GM19351 (cell line): ENCODE measurements around the gene ZMYM2.
A peak's percentile ranks its signal among the peaks of the same experiment; 100 is the strongest.

ENCODE experiments used
- ATAC-seq: cut with Tn5 transposase; IDR thresholded peaks from one replicate; pipeline ENCODE4 v1.9.1; 2021; ENCODE audit warnings: mild to moderate bottlenecking, moderate library complexity; ENCODE audit not compliant: unreplicated experiment

ZMYM2 gene

DNA sequence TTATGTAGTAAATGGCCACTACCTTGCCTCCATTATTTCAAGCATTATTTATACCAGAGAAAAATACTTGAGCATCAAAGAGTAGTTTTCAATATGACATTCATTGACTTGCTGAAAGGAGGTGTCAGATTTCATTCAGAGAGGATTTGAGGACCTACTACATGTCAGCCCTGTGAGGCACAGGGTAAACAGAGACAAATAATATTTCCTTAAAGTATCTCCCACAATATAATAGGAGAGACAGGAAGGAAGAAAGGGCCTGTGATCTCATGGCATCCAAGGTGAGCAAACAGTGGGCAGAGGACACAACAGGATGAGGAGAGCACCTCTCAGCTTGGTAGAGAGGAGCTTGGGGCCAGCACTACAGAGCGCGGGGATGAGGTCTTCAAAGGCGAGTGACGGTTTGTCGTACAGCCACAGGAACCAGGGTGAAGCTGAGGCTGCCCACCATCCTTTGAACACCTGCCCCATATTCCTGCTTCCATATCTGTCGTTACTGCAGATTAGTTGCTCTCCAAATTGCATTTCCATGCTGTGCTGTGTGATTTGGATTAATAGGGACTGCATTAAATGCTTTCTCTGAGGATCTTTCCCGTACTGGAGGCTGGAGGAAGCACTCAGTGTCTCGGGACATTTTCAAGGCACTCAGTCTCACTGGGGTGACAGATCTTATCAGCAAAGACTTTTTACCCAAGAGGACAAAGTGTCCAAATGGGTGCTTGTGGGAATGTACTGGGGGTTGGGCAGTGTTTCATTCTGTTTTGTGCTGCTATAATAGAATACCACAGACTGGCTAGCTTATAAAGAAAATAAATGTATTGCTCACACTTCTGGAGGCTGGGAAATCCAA lies 143.2 kb downstream of the ZMYM2 start:
- ATAC-seq: no peak

DNA sequence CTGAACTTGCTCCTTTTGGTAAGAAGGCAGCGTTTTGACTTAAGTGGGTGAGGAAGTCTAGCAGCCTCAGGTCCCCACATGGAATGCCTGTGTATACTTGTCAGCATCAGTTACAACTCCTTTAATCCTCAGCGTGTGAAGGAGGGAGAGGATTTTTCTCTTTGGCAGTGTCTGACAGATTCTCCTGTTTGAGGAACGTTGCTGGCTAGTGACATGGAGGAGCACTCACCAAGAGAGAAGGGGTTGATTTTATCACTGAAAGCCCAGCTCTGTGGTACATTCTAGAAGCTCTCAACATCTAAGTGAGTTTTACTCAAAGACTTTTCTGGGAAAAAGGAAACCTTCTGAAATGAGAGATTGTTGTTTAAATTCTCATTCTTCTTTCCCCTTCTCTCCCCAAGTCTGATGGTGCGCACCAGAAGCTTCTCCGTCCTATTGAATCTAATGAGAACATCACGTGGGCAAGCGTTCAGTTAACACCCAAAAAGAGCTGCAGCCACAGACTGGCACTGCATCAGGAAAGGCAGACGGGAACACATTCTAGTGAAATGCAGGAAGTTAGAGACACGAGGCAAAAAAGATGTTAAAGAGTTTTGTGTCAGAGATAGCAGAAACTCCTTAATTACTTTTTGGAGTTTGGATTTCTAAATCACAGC lies 144.1 kb downstream of the ZMYM2 start:
- no peak for ATAC-seq

DNA sequence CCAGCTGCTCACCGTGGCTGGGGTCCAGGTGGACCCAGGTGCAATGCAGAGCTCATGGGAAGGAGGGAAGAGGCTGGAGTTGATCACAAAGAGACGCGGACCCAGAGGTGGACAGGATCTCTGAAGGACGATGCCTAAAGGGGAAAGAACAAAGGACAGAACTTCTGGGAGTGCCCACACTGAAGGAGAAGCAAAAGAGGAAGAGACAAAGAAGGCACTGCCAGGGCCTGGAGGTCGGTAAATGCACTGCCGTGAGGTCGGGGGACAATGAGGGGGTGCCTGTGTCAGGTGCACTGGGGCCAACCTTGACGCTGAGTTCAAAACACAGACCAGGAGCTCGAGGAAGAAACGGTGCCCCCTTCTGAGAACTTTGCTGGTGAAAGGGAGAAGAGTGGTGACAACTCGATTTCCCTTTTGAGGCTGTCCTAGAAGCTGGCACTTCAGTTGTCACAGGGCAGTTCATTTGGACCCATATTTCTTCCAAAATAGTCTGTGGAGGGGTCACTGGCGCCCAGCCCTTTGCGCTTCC lies 146.7 kb downstream of the ZMYM2 start:
- ATAC-seq: no peak

DNA sequence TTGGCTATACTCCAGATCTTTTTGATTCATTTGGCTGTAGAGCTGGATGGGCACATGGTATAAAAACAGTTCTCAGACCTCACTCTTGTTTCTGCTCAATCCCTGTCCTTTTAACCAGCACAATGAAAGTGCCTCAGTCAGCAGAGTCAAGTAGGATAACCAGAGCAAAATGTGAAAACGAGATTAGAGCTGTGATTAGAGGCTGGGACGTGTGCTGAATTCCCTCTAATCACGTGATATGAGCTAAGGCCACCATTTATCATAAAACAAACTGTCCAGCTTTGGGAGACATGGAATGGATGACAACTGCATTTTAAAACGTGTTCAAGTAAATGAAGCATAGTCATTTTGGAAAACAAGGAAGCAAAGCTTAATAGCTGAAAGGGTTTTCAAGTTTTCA lies 148.2 kb downstream of the ZMYM2 start:
- no peak for ATAC-seq

DNA sequence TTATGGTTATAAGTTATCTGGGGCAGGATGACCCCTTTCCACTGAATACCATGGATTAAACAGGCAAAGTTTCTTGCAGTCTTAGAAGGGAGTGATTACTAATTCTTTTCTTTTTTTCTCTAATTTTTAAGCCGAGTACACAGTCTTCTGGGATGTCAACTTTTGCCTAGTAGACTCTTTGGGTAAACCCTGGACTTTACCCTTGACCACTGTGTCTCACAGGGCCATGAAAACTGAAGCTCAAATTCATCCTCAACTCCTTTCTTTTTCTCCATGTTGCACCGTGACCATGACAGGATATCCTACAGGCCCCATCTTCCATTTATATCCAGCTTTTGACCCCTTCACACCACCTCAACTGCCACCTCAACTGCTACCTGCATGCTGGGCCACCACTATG lies 150.5 kb downstream of the ZMYM2 start:
- ATAC-seq: no peak

DNA sequence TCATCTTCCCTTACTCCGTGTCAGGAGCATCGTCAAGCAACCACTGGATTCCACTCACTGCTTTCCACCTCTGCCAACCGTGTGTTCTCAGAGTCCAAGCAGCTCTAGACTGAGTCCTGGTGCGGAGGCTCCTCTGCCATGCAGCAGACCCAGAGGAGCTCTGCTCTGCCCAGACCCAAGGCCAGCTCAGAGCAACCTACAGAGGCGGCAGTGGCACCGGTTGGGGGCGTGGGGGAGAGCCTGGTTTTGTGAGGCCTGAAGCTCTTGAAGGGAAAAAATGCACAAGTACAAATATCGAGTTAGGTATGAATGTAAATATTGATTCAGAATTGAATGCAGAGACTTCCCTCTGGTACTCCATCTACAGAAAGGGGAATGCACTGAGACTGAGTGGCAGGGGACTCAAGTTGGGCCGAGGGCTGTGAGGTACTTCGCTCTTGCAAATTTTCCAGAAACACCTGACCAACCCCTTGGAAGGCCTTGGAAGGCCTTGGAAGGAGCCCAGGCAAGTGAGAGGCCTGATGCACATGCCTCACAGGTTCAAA lies 155.6 kb downstream of the ZMYM2 start:
- no peak for ATAC-seq

DNA sequence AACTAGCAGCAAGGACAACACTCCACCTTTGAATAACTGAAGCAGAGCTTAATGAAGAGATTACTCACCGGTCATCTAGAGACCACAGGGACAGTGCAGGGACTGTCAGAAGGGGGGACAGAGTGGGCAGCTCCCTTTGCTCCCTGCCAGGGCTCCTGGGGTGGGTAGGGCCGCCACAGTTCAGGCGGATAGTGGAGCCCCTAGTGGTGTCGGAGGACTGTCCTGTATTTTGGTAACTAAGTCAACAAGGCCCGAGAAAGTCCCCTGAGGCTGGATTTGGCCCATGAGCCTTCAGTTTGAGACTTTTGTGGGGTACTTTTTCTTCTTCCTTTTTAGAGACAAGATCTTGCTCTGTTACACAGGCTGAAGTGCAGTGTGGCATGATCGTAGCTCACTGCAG lies 157.7 kb downstream of the ZMYM2 start:
- ATAC-seq: no peak

DNA sequence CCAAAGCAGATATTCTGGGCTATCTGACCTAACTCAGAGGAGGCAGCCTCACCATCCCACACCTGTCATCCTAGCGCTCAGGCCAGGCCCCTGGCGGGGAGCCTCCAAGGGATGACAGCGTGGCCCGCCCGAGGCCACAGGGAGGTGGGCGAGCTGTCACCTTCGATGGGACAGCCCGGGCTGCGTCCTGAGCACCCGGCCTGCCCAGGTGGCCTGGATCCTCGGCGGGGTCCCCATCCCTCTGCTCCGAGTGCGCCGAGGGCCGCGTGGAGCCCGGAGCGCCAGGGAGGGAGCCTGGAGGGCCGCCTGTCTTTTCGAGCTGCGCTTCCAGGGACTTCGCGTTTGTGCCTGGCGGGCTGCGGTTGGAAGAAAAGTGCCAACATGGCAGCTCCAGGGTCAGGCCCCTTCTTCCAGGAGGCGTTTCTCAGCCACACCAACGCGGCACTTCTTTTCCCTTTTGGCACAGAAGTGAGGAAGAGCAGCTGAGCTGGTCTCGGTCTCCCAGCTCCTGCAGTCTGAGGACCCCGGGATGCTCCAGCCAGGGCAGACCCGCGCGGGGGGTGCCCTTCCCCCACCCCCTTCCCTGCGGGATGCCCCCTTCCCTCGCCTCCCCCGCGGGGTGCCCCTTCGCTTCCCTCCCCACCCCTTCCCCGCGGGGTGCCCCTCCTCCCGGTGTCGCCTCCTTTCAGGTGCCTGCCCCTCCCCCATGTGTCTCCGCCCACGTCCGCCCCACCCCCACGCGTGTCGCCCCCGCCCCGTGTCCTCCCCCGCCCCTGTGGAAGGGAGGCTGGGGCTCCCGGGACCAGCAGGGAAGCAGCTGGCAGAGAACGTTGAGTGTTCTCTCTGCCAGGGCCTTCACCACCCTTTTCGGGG lies 160.0 kb downstream of the ZMYM2 start:
- ATAC-seq: peak; percentile 18

DNA sequence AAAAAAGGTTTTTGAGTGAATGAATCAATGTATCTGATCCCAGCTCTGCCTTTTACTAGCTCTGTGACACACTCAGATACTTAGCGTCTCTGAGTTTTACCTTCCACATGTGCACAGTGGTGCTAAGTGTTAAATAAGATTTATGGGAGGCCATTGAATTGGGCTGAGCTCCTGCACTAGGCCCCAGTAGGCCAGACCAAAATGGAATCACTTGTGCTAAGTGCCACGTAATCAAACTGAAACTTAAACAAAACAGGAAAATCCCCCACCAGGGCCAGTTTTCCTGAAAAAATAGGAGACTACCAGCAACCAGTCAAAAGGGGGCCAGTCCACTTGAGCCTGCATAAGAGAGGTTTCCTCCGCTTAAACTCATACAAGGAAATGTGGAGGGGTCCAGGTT lies 161.4 kb downstream of the ZMYM2 start:
- ATAC-seq: no peak

DNA sequence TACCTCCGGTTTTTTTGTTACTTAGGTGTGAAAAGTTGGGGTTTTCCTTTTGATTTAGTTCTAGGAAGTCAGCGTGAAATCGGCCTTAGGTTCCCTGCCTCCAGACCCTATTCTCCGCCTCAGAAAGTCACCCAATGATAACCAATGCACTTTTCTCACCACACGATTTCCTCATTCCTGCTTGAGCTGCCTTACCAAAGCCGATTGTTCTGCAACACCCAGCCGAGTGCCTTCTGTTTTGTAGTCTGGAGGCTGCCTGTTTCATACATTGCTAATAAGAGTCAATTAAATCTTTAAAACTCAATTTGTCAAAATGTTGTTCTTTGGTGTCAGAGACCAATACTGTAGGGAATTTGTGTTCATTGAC lies 162.6 kb downstream of the ZMYM2 start:
- ATAC-seq: no peak

DNA sequence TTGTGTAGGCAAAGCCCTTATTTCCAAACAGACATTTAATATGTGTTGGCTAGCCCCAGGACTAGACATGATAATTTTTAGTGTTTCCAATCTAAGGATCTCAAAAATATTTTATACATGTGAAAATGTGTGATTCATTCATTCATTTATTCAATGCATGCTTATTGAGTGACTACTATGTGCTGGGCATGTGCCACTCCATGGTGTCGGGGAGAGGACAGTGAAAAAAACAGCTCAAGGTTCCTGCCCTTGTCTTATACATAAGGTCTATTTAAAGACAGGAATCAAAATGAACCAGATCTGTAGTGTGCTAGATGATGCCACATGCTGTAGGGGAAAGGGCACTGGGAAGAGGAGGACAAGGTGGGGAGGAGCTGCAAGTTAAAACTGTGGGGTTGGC lies 165.8 kb downstream of the ZMYM2 start:
- no peak for ATAC-seq

DNA sequence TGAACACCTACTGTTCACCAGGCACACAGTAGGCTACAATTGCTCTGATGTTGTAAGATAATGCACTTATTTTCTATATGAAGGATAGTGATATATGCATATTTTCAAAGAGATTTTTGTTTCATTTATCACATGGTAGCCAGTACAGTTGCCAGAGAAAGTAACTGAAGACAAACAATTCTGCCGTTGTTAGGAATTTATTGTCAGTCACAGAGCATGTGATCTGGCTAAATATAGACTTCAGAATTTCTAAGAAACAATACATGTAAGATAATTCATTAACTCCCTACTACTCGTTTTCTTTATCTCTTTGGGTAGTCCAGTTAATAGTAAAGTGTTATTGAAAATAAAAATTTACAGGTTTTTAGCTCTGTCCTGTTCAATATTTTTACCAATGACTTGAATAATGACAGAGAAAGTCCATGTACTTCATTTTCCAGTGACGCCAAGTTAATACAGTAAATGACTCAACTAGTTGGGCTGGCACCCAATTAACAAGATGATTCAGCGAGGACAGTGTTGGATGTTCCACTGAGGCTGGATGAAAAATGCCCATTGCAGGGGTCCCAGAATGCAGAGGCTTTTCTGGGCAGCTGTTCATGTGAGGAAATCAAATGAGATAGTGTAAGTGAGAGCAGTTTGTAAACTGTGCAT lies 166.7 kb downstream of the ZMYM2 start:
- ATAC-seq: no peak

DNA sequence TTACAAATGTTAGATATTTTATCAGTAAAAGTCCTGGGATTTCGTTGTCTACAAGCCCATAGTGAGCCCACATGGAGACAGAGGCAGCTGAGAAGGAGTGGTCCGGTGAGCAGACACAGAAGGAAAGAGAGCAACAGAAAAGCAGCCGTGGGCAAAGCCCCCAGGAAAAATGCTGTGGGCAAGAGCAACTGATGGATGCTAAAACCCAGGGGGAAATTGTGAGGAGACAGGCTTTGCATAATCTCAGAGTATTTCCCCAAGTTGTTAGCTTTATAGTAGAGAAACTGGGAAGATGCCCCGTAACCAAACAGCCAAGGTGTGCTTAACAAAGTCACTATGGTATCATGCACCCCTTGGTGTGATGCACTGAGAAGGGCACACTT lies 167.2 kb downstream of the ZMYM2 start:
- ATAC-seq: no peak

DNA sequence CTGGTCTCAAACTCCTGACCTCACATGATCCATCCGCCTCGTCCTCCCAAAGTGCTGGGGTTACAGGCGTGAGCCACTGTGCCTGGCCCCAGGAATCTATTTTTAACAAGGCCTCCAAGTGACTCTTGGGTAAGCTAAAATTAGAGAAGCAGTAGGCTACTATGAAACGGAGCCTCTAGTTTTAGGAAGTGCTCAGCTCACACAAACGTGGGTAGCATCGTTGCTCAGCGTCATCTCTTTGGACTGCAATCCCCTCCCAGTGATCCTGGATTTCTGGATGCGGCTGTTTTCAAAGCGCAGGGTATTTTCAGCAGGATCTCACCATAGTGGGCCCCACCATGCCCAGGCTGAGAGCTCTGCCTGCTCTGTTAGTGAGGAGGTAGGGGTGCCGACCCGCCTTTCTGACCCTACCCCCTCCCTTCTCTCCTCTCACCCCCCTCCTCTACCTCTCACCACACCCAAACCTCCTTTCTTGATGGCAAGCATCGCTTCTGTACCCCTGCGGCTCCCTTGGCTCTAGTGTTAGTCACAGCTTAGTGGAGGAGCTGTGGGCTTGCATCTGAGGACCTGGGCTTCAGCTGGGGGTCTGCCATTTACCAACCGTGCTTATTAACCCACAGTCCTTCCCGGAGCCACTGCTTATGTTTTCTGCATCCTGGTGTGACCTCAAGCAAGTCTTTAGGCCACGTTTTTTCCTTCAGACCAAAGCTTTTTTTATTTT lies 168.2 kb downstream of the ZMYM2 start:
- no peak for ATAC-seq

DNA sequence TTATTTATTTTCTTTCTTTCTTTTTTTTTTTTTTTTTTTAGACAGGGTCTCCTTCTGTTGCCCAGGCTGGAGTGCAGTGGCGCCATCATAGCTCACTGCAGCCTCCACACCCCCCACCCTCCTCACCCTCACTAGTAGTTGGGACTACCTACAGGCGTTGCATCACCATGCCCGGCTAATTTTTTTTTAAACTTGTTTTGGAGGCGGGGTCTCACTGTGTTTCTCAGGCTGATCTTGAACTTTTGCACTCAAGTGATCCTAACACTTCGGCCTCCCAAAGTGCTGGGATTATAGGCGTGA lies 168.7 kb downstream of the ZMYM2 start:
- peak; percentile 24 for ATAC-seq

DNA sequence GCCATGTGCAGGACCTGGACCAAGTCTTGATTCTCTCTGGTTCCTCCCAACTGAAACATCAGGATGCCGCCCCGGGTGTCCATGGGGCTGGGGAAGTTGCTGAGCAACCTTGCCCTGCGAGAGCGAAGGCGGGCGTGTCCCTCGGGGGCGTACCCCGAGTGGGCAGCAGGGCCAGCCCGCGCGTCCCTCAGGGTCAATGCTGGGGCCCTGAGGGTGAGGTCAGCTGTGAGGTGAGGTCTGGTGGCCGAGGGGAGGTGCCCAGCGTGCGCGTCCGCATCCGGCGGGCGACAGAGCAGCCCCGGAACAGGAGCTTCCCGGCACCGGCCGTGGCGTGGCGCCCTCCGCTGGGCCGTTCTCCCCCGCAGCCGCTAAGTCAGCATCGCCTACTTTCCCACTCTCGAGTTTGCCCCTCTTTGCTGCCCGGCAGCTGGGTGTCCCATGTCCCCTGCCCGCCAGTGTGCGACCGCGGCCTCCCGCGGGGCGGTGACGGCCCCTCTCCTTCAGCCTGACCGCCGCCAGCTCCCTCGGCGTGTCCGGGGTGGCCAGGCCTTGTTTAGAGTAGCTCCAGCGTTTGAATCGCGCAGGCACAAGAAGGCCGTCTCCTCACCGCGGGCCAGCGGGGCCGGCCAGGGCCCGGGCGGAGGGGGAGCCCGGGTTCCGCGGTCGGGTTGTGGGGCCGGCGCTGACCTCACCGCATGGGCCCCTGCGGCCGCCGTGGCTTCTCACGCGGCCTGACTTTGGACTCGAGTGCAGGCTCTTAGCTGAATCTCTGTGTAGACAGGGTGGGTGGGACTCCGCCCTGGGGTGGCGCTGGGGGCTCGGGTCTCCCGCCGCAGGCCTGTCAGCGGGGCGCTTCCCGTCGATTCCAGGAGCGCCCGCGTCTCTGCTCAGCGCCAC lies 169.3 kb downstream of the ZMYM2 start:
- peak; percentile 75 for ATAC-seq

DNA sequence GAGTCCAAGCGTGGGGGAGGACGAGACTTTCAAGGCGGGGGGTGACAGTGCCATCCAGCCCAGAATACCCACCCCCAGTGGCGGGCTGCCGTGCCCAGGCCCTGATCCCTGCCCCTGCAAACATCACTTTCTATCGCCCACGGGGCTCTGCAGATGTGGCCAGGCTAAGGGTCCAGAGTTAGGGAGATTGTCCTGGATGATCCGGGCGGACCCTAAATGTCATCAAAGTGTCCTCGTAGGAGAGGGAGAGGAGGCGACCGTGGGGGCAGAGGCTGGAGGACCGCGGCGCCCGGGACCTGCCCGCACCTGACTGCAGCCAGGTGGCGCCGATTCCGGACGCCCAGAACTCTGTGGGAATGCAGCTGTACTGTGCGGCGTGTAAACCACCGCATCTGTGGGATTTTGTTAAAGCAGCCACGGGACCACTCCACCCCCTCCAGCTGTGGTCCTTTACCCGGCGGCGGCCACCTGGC lies 170.0 kb downstream of the ZMYM2 start:
- ATAC-seq: no peak

DNA sequence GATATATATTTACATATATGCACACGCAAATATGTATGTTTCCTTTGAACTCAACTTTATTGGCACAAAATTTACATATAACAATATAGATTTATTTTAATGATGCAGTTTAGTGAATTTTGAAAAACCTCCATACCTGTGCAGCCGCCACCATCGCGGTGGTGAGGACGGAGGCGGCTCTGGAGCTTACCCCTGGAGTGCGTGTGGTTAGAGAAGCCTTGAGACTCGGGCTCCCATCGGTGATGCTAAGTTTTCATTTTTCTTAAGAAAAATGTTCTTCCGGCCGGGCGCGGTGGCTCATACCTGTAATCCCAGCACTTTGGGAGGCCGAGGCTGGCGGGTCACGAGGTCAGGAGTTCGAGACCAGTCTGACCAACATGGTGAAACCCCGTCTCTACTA lies 170.5 kb downstream of the ZMYM2 start:
- ATAC-seq: no peak

DNA sequence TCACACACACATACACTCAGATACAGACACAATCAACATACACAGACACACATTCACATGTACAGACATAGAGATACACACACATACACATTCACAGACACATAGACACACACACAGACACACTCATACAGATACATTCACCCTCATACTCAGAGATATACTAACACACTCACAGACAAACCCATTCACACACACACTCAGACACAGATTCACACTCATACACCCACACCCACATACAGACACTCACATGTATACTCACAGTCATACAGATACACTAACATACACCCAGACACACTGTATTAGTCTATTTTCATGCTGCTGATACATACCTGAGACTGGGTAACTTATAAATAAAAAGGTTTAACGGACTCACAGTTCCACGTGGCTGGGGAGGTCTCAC lies 171.5 kb downstream of the ZMYM2 start:
- ATAC-seq: no peak
